Measurements from ENCODE around the gene HOXA6. TPM values are rescaled to one million over a fixed set of nuclear protein-coding genes. Genes with fewer than 3 reads are reported as not detected.

The HOXA6 gene
- total RNA-seq, 1 donor from 2014 or later: not detected

GRCh38 chr7:27126596-27127327 lies 20.8 kb downstream of the HOXA6 start:
- Mint-ChIP-seq H3K27ac (no peak overlapping the region), H3K36me3 (ENCODE audit: low read depth) (no peaks in the 10 kb centered on the region), H3K4me1 (ENCODE audit: low read depth) (no peaks in the 10 kb centered on the region), H3K4me3 (no peak overlapping the region), H3K9me3 (no peaks in the 10 kb centered on the region), H3K27me3 (ENCODE audit: insufficient read depth) (peaks cover 38% of the 10 kb centered on the region)
- intact Hi-C loops (cut with micrococcal nuclease): no loop called here
- DNase-seq (ENCODE audit: low spot score): no peak

GRCh38 chr7:27125986-27126394 lies 21.6 kb downstream of the HOXA6 start:
- Mint-ChIP-seq H3K27me3 (ENCODE audit: insufficient read depth) (peaks cover 34% of the 10 kb centered on the region), H3K27ac (no peak overlapping the region)
- intact Hi-C loops (cut with micrococcal nuclease): no loop called here

GRCh38 chr7:27124902-27125689 lies 22.5 kb downstream of the HOXA6 start:
- intact Hi-C loops (cut with micrococcal nuclease): no loop called here
- DNase-seq (ENCODE audit: low spot score): no peak
- Mint-ChIP-seq H3K9me3 (no peaks in the 10 kb centered on the region), H3K4me3 (no peak overlapping the region), H3K36me3 (ENCODE audit: low read depth) (no peaks in the 10 kb centered on the region), H3K27ac (no peak overlapping the region), H3K4me1 (ENCODE audit: low read depth) (no peaks in the 10 kb centered on the region), H3K27me3 (ENCODE audit: insufficient read depth) (peaks cover 34% of the 10 kb centered on the region)

More at GRCh38 chr7:27125986-27126394, 21.6 kb downstream of the HOXA6 start:
- Mint-ChIP-seq H3K36me3 (ENCODE audit: low read depth) (no peaks in the 10 kb centered on the region), H3K4me3 (no peak overlapping the region), H3K4me1 (ENCODE audit: low read depth) (no peaks in the 10 kb centered on the region), H3K9me3 (no peaks in the 10 kb centered on the region)
- DNase-seq (ENCODE audit: low spot score): no peak

- H3K36me3 Mint-ChIP-seq (ENCODE audit: low read depth): no peaks in the 10 kb centered on the region
Observed at GRCh38 chr7:27124096-27124901, 23.3 kb downstream of the HOXA6 start.

GRCh38 chr7:27123477-27124053 lies 24.0 kb downstream of the HOXA6 start:
- Mint-ChIP-seq H3K4me1 (ENCODE audit: low read depth) (no peaks in the 10 kb centered on the region), H3K27ac (no peak overlapping the region), H3K4me3 (no peak overlapping the region), H3K9me3 (no peaks in the 10 kb centered on the region), H3K36me3 (ENCODE audit: low read depth) (no peaks in the 10 kb centered on the region), H3K27me3 (ENCODE audit: insufficient read depth) (peaks cover 35% of the 10 kb centered on the region)
- no peak for DNase-seq (ENCODE audit: low spot score)
- intact Hi-C loops (cut with micrococcal nuclease): no loop called here

More at GRCh38 chr7:27124096-27124901, 23.3 kb downstream of the HOXA6 start:
- H3K4me3 Mint-ChIP-seq: no peak overlapping the region
- peaks cover 37% of the 10 kb centered on the region for H3K27me3 Mint-ChIP-seq (ENCODE audit: insufficient read depth)
- no peak for DNase-seq (ENCODE audit: low spot score)
- no peaks in the 10 kb centered on the region for H3K9me3 Mint-ChIP-seq
- no peak overlapping the region for H3K27ac Mint-ChIP-seq
- no peaks in the 10 kb centered on the region for H3K4me1 Mint-ChIP-seq (ENCODE audit: low read depth)
- intact Hi-C loops (cut with micrococcal nuclease): no loop called here

- Mint-ChIP-seq H3K27me3 (ENCODE audit: insufficient read depth) (peaks cover 31% of the 10 kb centered on the region), H3K9me3 (no peaks in the 10 kb centered on the region), H3K27ac (no peak overlapping the region), H3K4me1 (ENCODE audit: low read depth) (no peaks in the 10 kb centered on the region), H3K36me3 (ENCODE audit: low read depth) (no peaks in the 10 kb centered on the region), H3K4me3 (no peak overlapping the region)
- intact Hi-C loops (cut with micrococcal nuclease): no loop called here
- DNase-seq (ENCODE audit: low spot score): no peak
Observed at GRCh38 chr7:27123007-27123476, 24.5 kb downstream of the HOXA6 start.

- Mint-ChIP-seq H3K9me3 (no peaks in the 10 kb centered on the region), H3K4me3 (no peak overlapping the region), H3K27me3 (ENCODE audit: insufficient read depth) (peaks cover 24% of the 10 kb centered on the region), H3K36me3 (ENCODE audit: low read depth) (no peaks in the 10 kb centered on the region), H3K27ac (no peak overlapping the region), H3K4me1 (ENCODE audit: low read depth) (no peaks in the 10 kb centered on the region)
- intact Hi-C loops (cut with micrococcal nuclease): no loop called here
- DNase-seq (ENCODE audit: low spot score): no peak
Observed at GRCh38 chr7:27122077-27122910, 25.3 kb downstream of the HOXA6 start.

GRCh38 chr7:27121684-27122076 lies 25.9 kb downstream of the HOXA6 start:
- intact Hi-C loops (cut with micrococcal nuclease): no loop called here
- no peak overlapping the region for H3K27ac Mint-ChIP-seq
- no peak overlapping the region for H3K4me3 Mint-ChIP-seq
- no peak for DNase-seq (ENCODE audit: low spot score)
- no peaks in the 10 kb centered on the region for H3K4me1 Mint-ChIP-seq (ENCODE audit: low read depth)
- H3K36me3 Mint-ChIP-seq (ENCODE audit: low read depth): no peaks in the 10 kb centered on the region
- H3K27me3 Mint-ChIP-seq (ENCODE audit: insufficient read depth): peaks cover 19% of the 10 kb centered on the region
- H3K9me3 Mint-ChIP-seq: no peaks in the 10 kb centered on the region

GRCh38 chr7:27119412-27119911 lies 28.1 kb downstream of the HOXA6 start:
- H3K27me3 Mint-ChIP-seq (ENCODE audit: insufficient read depth): peaks cover 8% of the 10 kb centered on the region
- H3K9me3 Mint-ChIP-seq: no peaks in the 10 kb centered on the region
- H3K36me3 Mint-ChIP-seq (ENCODE audit: low read depth): no peaks in the 10 kb centered on the region
- no peak overlapping the region for H3K4me3 Mint-ChIP-seq
- no peak overlapping the region for H3K27ac Mint-ChIP-seq
- no peak for DNase-seq (ENCODE audit: low spot score)
- intact Hi-C loops (cut with micrococcal nuclease): no loop called here
- no peaks in the 10 kb centered on the region for H3K4me1 Mint-ChIP-seq (ENCODE audit: low read depth)

GRCh38 chr7:27118580-27118979 lies 29.0 kb downstream of the HOXA6 start:
- peaks cover 6% of the 10 kb centered on the region for H3K27me3 Mint-ChIP-seq (ENCODE audit: insufficient read depth)
- no peak for DNase-seq (ENCODE audit: low spot score)
- intact Hi-C loops (cut with micrococcal nuclease): no loop called here
- H3K27ac Mint-ChIP-seq: no peak overlapping the region
- H3K4me1 Mint-ChIP-seq (ENCODE audit: low read depth): no peaks in the 10 kb centered on the region
- H3K4me3 Mint-ChIP-seq: no peak overlapping the region
- H3K9me3 Mint-ChIP-seq: no peaks in the 10 kb centered on the region
- H3K36me3 Mint-ChIP-seq (ENCODE audit: low read depth): no peaks in the 10 kb centered on the region

- intact Hi-C loops (cut with micrococcal nuclease): no loop called here
- no peak overlapping the region for H3K4me3 Mint-ChIP-seq
- H3K27me3 Mint-ChIP-seq (ENCODE audit: insufficient read depth): peaks cover 6% of the 10 kb centered on the region
- H3K36me3 Mint-ChIP-seq (ENCODE audit: low read depth): no peaks in the 10 kb centered on the region
- no peak overlapping the region for H3K27ac Mint-ChIP-seq
- no peak for DNase-seq (ENCODE audit: low spot score)
- no peaks in the 10 kb centered on the region for H3K9me3 Mint-ChIP-seq
- no peaks in the 10 kb centered on the region for H3K4me1 Mint-ChIP-seq (ENCODE audit: low read depth)
Observed at GRCh38 chr7:27117887-27118491, 29.6 kb downstream of the HOXA6 start.

Measured in activated T-helper 1 cell treated with anti-CD3 and anti-CD28 coated beads, Interleukin-12 subunit alpha, Interleukin-12 subunit beta, Interleukin-2, Interleukin-4 antibody, amounts not matched to agents 30 ng/mL and 10 ng/mL and 1 ng/mL, durations not matched to agents 14 hours and 24 hours and 36 hours (primary cell).